ENCODE results near the gene MAG. TPM values are rescaled to one million over a fixed set of nuclear protein-coding genes. Genes with fewer than 3 reads are reported as not detected.

MAG gene
- total RNA-seq, 4 donors from 2014 or later = 0.10 TPM; not detected in 3

DNA sequence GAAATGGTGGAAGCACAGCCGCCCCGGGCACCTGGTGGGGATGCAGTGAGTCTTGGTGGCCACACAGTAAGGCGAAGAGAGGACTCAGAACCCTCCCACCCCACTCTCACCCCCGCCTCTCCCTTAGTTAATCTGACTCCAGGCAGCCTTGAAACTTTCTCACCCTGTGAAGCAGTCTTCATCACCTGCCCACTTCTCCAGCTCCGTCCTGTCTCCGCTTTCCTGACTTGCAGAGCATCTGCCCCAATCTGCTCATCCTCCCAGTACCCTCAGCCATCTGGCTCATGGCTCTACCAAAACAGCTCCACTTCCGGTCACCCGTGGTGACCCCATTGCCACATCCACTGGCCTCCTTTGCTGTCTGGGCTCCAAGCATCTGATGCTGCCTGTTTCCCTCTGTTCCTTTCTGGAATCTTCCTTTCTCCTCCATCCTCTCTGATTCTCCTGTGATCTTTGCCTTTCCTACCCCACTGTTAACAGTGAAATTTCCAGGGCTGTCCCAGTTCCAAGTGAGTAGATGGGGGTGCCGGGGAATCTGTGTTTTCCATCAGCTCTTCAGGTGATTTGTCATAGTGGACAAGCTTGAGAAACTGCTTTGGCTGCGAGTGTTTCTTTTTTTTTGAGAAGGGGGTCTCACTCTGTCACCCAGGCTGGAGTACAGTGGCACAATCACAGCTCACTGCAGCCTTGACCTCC lies 18.9 kb upstream of the MAG start:
- intact Hi-C loops (cut with DNase I; ENCODE audit: low total_unique reads) = no loop called here
- no peak for DNase-seq (ENCODE audit: low spot score in 2 of 2)
- no peak overlapping the region for H3K4me3 ChIP-seq (ENCODE audit: low read depth, poor library complexity, severe bottlenecking)
- 83 to 90% methylated on average over 10 of the region's 10 CpGs for WGBS, 2 donors
- no peak for TF ChIP-seq CTCF (IDR thresholded peaks at IDR 0.05)
- no peak for TF ChIP-seq POLR2A (IDR thresholded peaks at IDR 0.05)

- DNase-seq (ENCODE audit: low spot score in 2 of 2) = no peak
- TF ChIP-seq CTCF (IDR thresholded peaks at IDR 0.05) = no peak
- no peak for TF ChIP-seq POLR2A (IDR thresholded peaks at IDR 0.05)
- 60 to 63% methylated on average over 14 of the region's 14 CpGs for WGBS, 2 donors
- intact Hi-C loops (cut with DNase I; ENCODE audit: low total_unique reads) = no loop called here
- no peak overlapping the region for H3K4me3 ChIP-seq (ENCODE audit: low read depth, poor library complexity, severe bottlenecking)
These were observed 18.2 kb upstream of the MAG start for GRCh38 chr19:35273686-35274259.

DNA sequence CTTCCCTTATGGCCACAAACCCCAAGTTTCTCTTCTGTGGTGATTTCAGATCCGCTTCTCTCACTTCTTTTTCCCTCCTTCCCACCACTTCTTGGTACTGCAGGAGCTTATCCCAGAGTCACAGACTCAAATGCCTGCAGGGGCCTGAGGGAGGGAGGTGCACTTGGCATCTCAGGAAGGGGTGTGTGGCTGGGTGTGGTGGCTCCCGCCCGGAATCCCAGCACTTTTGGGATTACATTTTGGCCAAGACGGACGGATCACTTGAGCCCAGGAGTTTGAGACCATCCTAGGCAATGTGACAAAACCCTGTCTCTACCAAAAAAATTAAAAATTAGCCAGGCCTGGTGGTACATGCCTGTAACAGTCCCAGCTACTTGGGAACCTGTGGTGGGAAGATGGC lies 17.6 kb upstream of the MAG start:
- no peak for TF ChIP-seq CTCF (IDR thresholded peaks at IDR 0.05)
- TF ChIP-seq POLR2A (IDR thresholded peaks at IDR 0.05) = no peak
- DNase-seq (ENCODE audit: low spot score in 2 of 2) = no peak
- H3K4me3 ChIP-seq (ENCODE audit: low read depth, poor library complexity, severe bottlenecking) = no peak overlapping the region
- intact Hi-C loops (cut with DNase I; ENCODE audit: low total_unique reads) = no loop called here
- WGBS, 2 donors = 27 to 37% methylated on average over 5 of the region's 5 CpGs

DNA sequence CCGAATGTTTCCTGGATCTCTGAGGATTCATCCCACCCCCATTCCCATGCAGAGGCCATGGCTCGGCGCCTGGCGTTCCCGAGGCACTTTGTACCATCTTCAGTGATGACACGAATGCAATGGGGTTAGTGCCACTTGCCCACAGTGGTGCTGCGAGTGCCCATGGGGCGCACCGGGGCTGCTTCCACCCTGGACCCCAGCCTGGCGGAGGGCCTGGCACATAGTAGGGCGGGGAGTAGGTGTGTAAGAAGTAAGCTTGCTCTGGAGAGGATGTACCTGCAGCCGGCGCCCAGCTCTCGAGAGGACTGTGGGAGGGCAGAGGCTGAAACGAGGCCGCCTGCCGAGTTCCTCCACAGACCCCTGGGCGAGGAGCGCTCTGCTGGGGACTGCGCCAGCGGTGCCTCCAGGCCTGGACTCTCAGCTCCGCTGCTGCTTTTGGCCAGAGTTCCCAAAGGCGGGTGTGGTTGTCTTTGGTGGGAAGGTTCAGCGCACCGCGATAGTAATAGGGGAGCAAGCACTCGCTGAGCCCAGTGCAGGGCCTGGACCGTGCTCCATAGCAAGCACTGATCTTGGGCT lies 15.2 kb upstream of the MAG start:
- intact Hi-C loops (cut with DNase I; ENCODE audit: low total_unique reads) = no loop called here
- no peak overlapping the region for H3K4me3 ChIP-seq (ENCODE audit: low read depth, poor library complexity, severe bottlenecking)
- WGBS, 2 donors = 74 to 77% methylated on average over 28 of the region's 28 CpGs
- DNase-seq (ENCODE audit: low spot score in 2 of 2) = no peak
- TF ChIP-seq CTCF (IDR thresholded peaks at IDR 0.05) (no peak), POLR2A (IDR thresholded peaks at IDR 0.05) (no peak)

GRCh38 chr19:35278578-35279284 lies 13.2 kb upstream of the MAG start:
- TF ChIP-seq CTCF (IDR thresholded peaks at IDR 0.05) (no peak), POLR2A (IDR thresholded peaks at IDR 0.05) (no peak)
- peak in 1 of 2 donors; percentile 81 for DNase-seq (ENCODE audit: low spot score in 2 of 2)
- H3K4me3 ChIP-seq (ENCODE audit: low read depth, poor library complexity, severe bottlenecking) = no peak overlapping the region
- WGBS, 2 donors = 91 to 93% methylated on average over 45 of the region's 45 CpGs
- intact Hi-C loops (cut with DNase I; ENCODE audit: low total_unique reads) = no loop called here
